Measurements from ENCODE around the gene FAM210B. TPM values are rescaled to one million over a fixed set of nuclear protein-coding genes. Genes with fewer than 3 reads are reported as not detected.

Gene FAM210B
- total and polyA plus RNA-seq, 9 of the 15 experiments (the other 6 are each of a cell fraction or from before 2014, with no cell fraction given) = 12.1 to 87.3 (median 47.6) TPM

DNA sequence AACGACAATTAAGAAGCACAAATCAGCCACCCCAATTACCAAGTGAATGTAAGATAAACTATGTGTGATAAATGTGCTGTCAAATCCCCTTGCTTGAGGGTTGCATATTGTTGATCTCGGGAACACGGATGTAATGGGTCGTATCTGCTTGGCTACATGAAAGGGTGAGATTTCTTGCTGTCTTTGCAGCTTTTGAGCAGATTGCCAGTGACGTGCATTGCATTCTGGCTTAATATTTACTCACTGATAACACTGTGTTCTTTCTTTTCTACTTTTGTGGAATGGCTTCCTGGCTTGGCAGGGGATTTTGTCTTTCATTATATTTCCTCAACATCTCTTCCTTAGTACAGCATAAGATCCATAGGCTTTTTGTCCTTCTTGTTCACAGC, 10.5 kb upstream of the FAM210B start:
- POLR2A ChIA-PET = interaction anchor here (0.8 kb wide), 1 partner anchor 10 kb away, joined by 3 read pairs; the partner anchor contains the start of gene FAM210B

More for the DNA sequence above, 10.5 kb upstream of the FAM210B start:
- ATAC-seq = no peak
- Histone ChIP-seq H3K27ac (ENCODE audit: extremely low read depth, low read depth, low read length) (no peak overlapping the region), H2AFZ (ENCODE audit: low read depth, low read length) (no peak overlapping the region), H3K79me2 (ENCODE audit: control insufficient read depth, insufficient read depth, low read length) (no peaks in the 10 kb centered on the region), H4K20me1 (replicated peaks; ENCODE audit: control insufficient read depth, insufficient read depth, low read length) (no peaks in the 10 kb centered on the region), H3K4me2 (ENCODE audit: insufficient read depth, low read length) (no peak overlapping the region), H3K27me3 (ENCODE audit: control insufficient read depth in 2 of 2, insufficient read depth in 2 of 2, low read length in 2 of 2) (peaks cover 6 to 21% of the 10 kb centered on the region in 2 experiments; a peak in 4 of 5 replicates), H3K4me1 (replicated peaks in 1 of 2; ENCODE audit: control insufficient read depth in 2 of 2, insufficient read depth in 2 of 2, low read length in 2 of 2) (peaks cover 0 to 6% of the 10 kb centered on the region in 2 experiments; a peak in 2 of 5 replicates), H3K36me3 (ENCODE audit: control insufficient read depth, insufficient read depth, low read length) (no peaks in the 10 kb centered on the region), H3K9me3 (replicated peaks; ENCODE audit: control insufficient read depth, insufficient read depth, low read depth, low read length) (no peaks in the 10 kb centered on the region), H3K4me3 (no peak overlapping the region), H3K9ac (ENCODE audit: insufficient read depth in 1 of 2, low read depth in 2 of 2, low read length in 2 of 2) (no peak overlapping the region), H3K9me1 (ENCODE audit: control insufficient read depth, insufficient read depth, low read length) (no peaks in the 10 kb centered on the region)
- no peak for TF ChIP-seq FOXP4 (CRISPR knock-in tag; IDR thresholded peaks at IDR 0.05; ENCODE audit: borderline replicate concordance)
- no peak for TF ChIP-seq ZNF696 (CRISPR knock-in tag; conservative IDR thresholded peaks at IDR 0.05)
- peak; percentile 36 for TF ChIP-seq MEIS2 (IDR thresholded peaks at IDR 0.05; ENCODE audit: partially characterized antibody)
- 1% methylated on average over 5 of the region's 5 CpGs for WGBS (ENCODE audit: insufficient coverage, low coverage, missing lambda C conversion rate)
- FAIRE-seq = no peak
- no peak for DNase-seq (ENCODE audit: extremely low read depth in 1 of 4, low spot score in 3 of 4)
- intact Hi-C loops (cut with micrococcal nuclease) (loop anchor here (5.0 kb wide), 1 partner anchor 229 kb away; no protein-coding TSS in a partner anchor), in situ Hi-C loops (cut with MboI) (loop anchor here (10.0 kb wide), 2 partner anchors 93 to 1663 kb away; no protein-coding TSS in a partner anchor)
- no TSS peak for BruUV-seq (replicated peaks)
- CTCF ChIA-PET (ENCODE audit: low intra/inter-chr PET ratio) = no interaction called here
